Measurements from ENCODE around the gene RBBP8.

DNA sequence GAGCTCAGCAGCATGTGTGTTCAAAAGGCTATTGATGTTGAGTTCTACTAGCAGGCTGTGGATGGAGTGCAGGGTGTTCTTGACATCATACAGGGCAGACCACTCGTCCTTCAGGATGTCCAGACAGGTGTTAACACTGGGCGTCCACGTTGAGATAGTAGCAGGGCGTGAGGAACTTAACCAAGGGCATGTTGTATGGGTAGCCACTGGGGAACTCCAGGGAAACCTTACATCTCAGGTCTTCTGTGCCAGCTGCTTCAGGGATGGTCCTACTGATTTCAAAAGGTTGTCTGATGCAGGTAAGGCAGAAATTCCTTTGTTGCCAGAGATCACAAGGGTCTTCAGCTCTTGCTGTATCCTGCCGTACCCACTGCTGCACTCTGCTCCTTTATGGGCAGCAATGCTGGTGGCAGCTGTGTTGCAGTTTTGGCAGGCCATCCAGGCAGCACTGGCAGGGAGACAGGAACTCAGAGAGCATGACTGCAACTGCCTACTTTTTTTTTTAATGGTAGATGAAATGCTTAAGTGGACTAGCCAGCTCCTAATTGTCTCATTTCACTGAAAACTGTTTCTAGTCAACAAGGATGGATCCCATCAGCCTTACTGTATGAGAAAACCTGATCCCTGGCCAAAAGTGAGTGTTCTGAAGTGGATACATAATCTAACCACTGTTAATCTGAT lies 32.4 kb upstream of the RBBP8 start:
- TF ChIP-seq POLR2AphosphoS5 (IDR thresholded peaks at IDR 0.05; ENCODE audit: low read depth, low read length) (no peak), POLR2A (IDR thresholded peaks at IDR 0.05; ENCODE audit: low read depth, low read length) (no peak), SPI1 (IDR thresholded peaks at IDR 0.05; ENCODE audit: low read depth, low read length) (no peak), TAF1 (IDR thresholded peaks at IDR 0.05; ENCODE audit: low read depth, low read length) (no peak), PAX5 (IDR thresholded peaks at IDR 0.05; ENCODE audit: insufficient read depth, low read length, severe bottlenecking) (no peak), POU2F2 (IDR thresholded peaks at IDR 0.05; ENCODE audit: low read depth, low read length) (no peak)
